Measurements from ENCODE around the gene ADAMTSL1.

ADAMTSL1 gene

GRCh38 chr9:18741359-18741758 is 267.4 kb downstream of the ADAMTSL1 start:
- no peak overlapping the region for H3K4me3 ChIP-seq (ENCODE audit: low read depth, low read length)
- no peaks in the 10 kb centered on the region for H3K27me3 ChIP-seq (ENCODE audit: insufficient read depth, low read depth, severe bottlenecking)
- no peaks in the 10 kb centered on the region for H3K9me3 ChIP-seq (ENCODE audit: severe bottlenecking)
- TF ChIP-seq CTCF (IDR thresholded peaks at IDR 0.05; ENCODE audit: low read depth, low read length), result no peak
- no peak for DNase-seq
- H3K27ac ChIP-seq, result no peak overlapping the region
- H3K36me3 ChIP-seq, result no peaks in the 10 kb centered on the region

GRCh38 chr9:18741945-18742344 is 268.0 kb downstream of the ADAMTSL1 start:
- no peak overlapping the region for H3K27ac ChIP-seq
- DNase-seq, result peak; percentile 9
- H3K27me3 ChIP-seq (ENCODE audit: insufficient read depth, low read depth, severe bottlenecking), result no peaks in the 10 kb centered on the region
- H3K4me3 ChIP-seq (ENCODE audit: low read depth, low read length), result no peak overlapping the region
- no peaks in the 10 kb centered on the region for H3K9me3 ChIP-seq (ENCODE audit: severe bottlenecking)
- TF ChIP-seq CTCF (IDR thresholded peaks at IDR 0.05; ENCODE audit: low read depth, low read length), result no peak
- no peaks in the 10 kb centered on the region for H3K36me3 ChIP-seq

GRCh38 chr9:18743421-18743820 is 269.5 kb downstream of the ADAMTSL1 start:
- no peak for TF ChIP-seq CTCF (IDR thresholded peaks at IDR 0.05; ENCODE audit: low read depth, low read length)
- Histone ChIP-seq H3K27ac (no peak overlapping the region), H3K4me3 (ENCODE audit: low read depth, low read length) (no peak overlapping the region), H3K9me3 (ENCODE audit: severe bottlenecking) (no peaks in the 10 kb centered on the region), H3K27me3 (ENCODE audit: insufficient read depth, low read depth, severe bottlenecking) (no peaks in the 10 kb centered on the region), H3K36me3 (no peaks in the 10 kb centered on the region)
- DNase-seq, result no peak

GRCh38 chr9:18743971-18744370 is 270.0 kb downstream of the ADAMTSL1 start:
- no peak for TF ChIP-seq CTCF (IDR thresholded peaks at IDR 0.05; ENCODE audit: low read depth, low read length)
- Histone ChIP-seq H3K36me3 (no peaks in the 10 kb centered on the region), H3K27me3 (ENCODE audit: insufficient read depth, low read depth, severe bottlenecking) (no peaks in the 10 kb centered on the region), H3K27ac (no peak overlapping the region), H3K9me3 (ENCODE audit: severe bottlenecking) (no peaks in the 10 kb centered on the region), H3K4me3 (ENCODE audit: low read depth, low read length) (no peak overlapping the region)
- DNase-seq, result no peak

GRCh38 chr9:18745710-18746109 is 271.8 kb downstream of the ADAMTSL1 start:
- Histone ChIP-seq H3K27me3 (ENCODE audit: insufficient read depth, low read depth, severe bottlenecking) (no peaks in the 10 kb centered on the region), H3K27ac (no peak overlapping the region), H3K9me3 (ENCODE audit: severe bottlenecking) (no peaks in the 10 kb centered on the region), H3K4me3 (ENCODE audit: low read depth, low read length) (no peak overlapping the region), H3K36me3 (no peaks in the 10 kb centered on the region)
- DNase-seq, result no peak
- no peak for TF ChIP-seq CTCF (IDR thresholded peaks at IDR 0.05; ENCODE audit: low read depth, low read length)

GRCh38 chr9:18746631-18747030 is 272.7 kb downstream of the ADAMTSL1 start:
- no peak for DNase-seq
- Histone ChIP-seq H3K9me3 (ENCODE audit: severe bottlenecking) (no peaks in the 10 kb centered on the region), H3K36me3 (no peaks in the 10 kb centered on the region), H3K27ac (no peak overlapping the region), H3K27me3 (ENCODE audit: insufficient read depth, low read depth, severe bottlenecking) (no peaks in the 10 kb centered on the region), H3K4me3 (ENCODE audit: low read depth, low read length) (no peak overlapping the region)
- TF ChIP-seq CTCF (IDR thresholded peaks at IDR 0.05; ENCODE audit: low read depth, low read length), result no peak
